Measurements from ENCODE around the gene APH1B.

- TF ChIP-seq, protein P1, sequence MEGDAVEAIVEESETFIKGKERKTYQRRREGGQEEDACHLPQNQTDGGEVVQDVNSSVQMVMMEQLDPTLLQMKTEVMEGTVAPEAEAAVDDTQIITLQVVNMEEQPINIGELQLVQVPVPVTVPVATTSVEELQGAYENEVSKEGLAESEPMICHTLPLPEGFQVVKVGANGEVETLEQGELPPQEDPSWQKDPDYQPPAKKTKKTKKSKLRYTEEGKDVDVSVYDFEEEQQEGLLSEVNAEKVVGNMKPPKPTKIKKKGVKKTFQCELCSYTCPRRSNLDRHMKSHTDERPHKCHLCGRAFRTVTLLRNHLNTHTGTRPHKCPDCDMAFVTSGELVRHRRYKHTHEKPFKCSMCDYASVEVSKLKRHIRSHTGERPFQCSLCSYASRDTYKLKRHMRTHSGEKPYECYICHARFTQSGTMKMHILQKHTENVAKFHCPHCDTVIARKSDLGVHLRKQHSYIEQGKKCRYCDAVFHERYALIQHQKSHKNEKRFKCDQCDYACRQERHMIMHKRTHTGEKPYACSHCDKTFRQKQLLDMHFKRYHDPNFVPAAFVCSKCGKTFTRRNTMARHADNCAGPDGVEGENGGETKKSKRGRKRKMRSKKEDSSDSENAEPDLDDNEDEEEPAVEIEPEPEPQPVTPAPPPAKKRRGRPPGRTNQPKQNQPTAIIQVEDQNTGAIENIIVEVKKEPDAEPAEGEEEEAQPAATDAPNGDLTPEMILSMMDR (IDR thresholded peaks at IDR 0.05; ENCODE audit: poor library complexity), result no peak
- TF ChIP-seq EZH2 (IDR thresholded peaks at IDR 0.05; ENCODE audit: borderline replicate concordance) (no peak), EZH2phosphoT487 (IDR thresholded peaks at IDR 0.05; ENCODE audit: low read depth, severe bottlenecking, unreplicated experiment) (no peak)
These were observed 40.9 kb downstream of the APH1B start for GRCh38 chr15:63318344-63318743.

All from hepatocyte (in vitro differentiated cells).